ENCODE data around the gene WWP2.

- TF ChIP-seq CTCF (IDR thresholded peaks at IDR 0.05) (no peak), POLR2A (IDR thresholded peaks at IDR 0.05) (no peak)
These were observed 180.6 kb downstream of the WWP2 start for GRCh38 chr16:69942627-69943170.

All from body of pancreas (tissue), 4 donors.